Raji (cell line): ENCODE data around the gene CNTNAP2.

Experiments
- POLR2A ChIP-seq: IDR thresholded peaks from 2 replicates; pipeline ENCODE4 v1.6.1; 2011; ENCODE audit warnings: low read depth, low read length, control low read depth; ENCODE audit not compliant: insufficient read depth

The CNTNAP2 gene

GRCh38 chr7:148014001-148014400 lies 1897.4 kb downstream of the CNTNAP2 start:
- TF ChIP-seq POLR2A = no peak

DNA sequence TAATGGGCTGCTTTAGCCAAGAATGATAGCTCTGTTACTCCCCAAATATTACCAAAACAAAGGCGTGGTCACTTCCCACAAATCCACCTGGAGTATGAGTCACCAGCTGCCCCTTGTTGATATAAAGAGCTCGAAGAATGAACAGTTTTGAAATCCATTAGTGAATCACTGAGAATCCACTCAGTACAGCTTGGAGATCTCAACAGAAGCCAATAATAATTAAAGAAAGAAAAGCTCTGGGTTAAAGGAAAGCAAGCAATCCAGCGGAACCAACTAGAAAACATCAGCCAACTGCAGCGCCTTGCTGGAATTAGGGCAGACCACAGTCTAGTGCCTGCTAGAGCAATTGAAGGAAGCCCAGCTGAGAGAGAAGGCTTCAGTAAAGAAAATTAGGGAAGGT lies 1897.9 kb downstream of the CNTNAP2 start:
- TF ChIP-seq POLR2A = no peak

GRCh38 chr7:148017126-148017525 lies 1900.5 kb downstream of the CNTNAP2 start:
- no peak for TF ChIP-seq POLR2A

DNA sequence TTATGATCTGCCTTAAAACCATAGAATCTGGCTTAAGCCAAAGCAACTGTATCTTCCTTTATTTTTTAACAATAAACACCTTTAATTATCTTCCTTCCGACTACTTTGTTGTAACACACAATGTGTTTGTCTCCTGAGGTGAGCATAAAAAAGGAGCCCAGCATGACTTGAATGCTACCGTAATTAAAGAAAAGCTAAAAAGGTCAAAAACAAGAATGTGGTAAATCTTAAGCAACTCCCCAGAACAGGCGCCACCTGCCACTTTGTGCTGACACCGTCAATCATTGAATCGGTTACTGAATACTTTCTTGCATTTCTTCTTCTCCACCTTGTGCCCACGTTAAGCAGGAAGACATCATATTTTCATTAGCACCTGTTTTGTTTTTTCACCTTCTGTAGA lies 1904.1 kb downstream of the CNTNAP2 start:
- no peak for TF ChIP-seq POLR2A

- TF ChIP-seq POLR2A = no peak
Observed at GRCh38 chr7:148021507-148022045, 1905.0 kb downstream of the CNTNAP2 start.

- TF ChIP-seq POLR2A = no peak
Observed at GRCh38 chr7:148022832-148023231, 1906.2 kb downstream of the CNTNAP2 start.

GRCh38 chr7:148026713-148027112 lies 1910.1 kb downstream of the CNTNAP2 start:
- no peak for TF ChIP-seq POLR2A

GRCh38 chr7:148028165-148028564 lies 1911.6 kb downstream of the CNTNAP2 start:
- no peak for TF ChIP-seq POLR2A

DNA sequence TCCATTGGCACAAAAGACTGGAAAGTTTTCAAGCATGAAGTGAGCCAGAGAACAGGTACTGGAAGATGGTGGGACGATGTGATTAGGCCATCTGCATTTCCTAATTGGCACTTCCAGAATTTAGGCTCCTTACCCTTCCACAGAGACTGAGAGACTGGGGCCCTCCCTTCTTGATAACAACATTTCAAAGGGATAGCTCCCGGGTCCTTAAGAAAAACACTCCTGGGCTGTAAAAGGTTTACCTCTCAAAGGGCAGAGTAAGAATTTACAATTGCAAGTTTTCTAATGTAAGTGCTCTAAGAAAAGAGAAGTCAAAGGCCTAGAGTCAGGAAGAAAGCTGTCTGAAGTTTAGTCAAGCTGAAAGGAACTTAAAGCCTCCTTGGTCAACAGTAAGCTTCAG lies 1914.4 kb downstream of the CNTNAP2 start:
- TF ChIP-seq POLR2A = no peak

DNA sequence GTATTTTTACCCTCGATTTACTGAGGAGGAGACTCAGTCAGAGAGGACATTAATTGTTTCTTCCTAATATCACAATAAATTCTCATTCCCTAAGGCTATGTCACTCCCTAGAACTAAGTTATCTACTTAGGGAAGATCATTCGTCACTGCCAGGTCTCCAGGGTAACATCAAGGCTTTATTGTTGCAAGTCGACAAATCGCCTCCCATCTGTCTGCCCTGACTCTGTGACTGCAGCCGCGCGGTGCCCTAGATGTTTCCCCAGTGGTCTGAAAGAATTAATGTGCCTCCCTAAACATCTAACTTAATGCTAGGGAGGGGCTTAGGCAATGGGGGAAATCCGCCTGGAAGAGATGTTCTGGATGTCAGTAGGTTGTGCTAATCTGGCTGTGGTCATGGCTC lies 1915.2 kb downstream of the CNTNAP2 start:
- TF ChIP-seq POLR2A = no peak

GRCh38 chr7:148035950-148036349 lies 1919.3 kb downstream of the CNTNAP2 start:
- no peak for TF ChIP-seq POLR2A

- no peak for TF ChIP-seq POLR2A
Observed at GRCh38 chr7:148037044-148037443, 1920.4 kb downstream of the CNTNAP2 start.

GRCh38 chr7:148041156-148041555 lies 1924.6 kb downstream of the CNTNAP2 start:
- TF ChIP-seq POLR2A = no peak

- TF ChIP-seq POLR2A = no peak
Observed at GRCh38 chr7:148042935-148043631, 1926.5 kb downstream of the CNTNAP2 start.

DNA sequence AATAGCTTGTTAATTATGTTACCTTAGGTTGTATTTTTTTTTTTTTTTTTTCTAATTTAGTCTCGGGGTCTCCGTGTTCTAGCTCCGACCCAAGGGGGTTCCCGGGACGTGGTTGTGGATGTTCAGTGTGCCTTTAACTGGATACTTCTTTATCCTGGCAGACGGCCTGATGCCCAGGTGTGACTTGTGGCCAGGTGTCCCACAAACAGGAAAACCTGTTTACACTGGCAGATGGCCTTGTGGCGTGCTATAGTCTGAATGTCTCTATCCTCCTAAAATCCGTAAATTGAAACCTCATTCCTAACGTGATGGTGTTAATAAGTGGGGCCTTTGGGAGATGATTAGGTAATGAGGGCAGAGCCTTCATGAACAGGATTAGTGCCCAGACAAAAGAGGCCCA lies 1927.6 kb downstream of the CNTNAP2 start:
- TF ChIP-seq POLR2A = no peak

- no peak for TF ChIP-seq POLR2A
Observed at GRCh38 chr7:148045521-148045920, 1928.9 kb downstream of the CNTNAP2 start.

- TF ChIP-seq POLR2A = no peak
Observed at GRCh38 chr7:148049068-148049467, 1932.5 kb downstream of the CNTNAP2 start.
